HCT116 (cell line): Measurements from ENCODE around the gene UPF1. TPM values are rescaled to one million over a fixed set of nuclear protein-coding genes. Genes with fewer than 3 reads are reported as not detected.

ENCODE experiments used
- ATAC-seq: fragments of 200-7000 bp; cut with Tn5 transposase; 2 replicates; pipeline ENCODE4 v1.9.1; 2020; ENCODE audit warnings: mild to moderate bottlenecking, moderate library complexity
- BruUV-seq: library from RNA; stranded (reverse); fragments of 400-500 nt; replicated peaks from 2 replicates; lab custom pipeline; 2021; lab: Mats Ljungman, UMichigan
- CTCF ChIA-PET: fragments of 300-600 bp; sonication (Branson Sonifier 250); formaldehyde crosslinking; loops from one replicate; lab custom pipeline; 2021; ENCODE audit warnings: antibody characterized with exemption; lab: Charles Lee
- POLR2A ChIA-PET: fragments of 300-600, 350-600 bp; sonication (Branson Sonifier 250); formaldehyde crosslinking; loops from one replicate; lab custom pipeline; 2021; ENCODE audit warnings: antibody characterized with exemption; lab: Charles Lee
- RAD21 ChIA-PET, 2 experiments: fragments of 300-600 bp; sonication (Branson Sonifier 250); formaldehyde crosslinking; loops; one replicate each; lab custom pipeline; 2023; ENCODE audit warnings: low total read pairs in 2 of 2; ENCODE audit not compliant: uncharacterized antibody in 2 of 2, unreplicated experiment in 2 of 2, low non-redundant PET in 1 of 2; lab: Charles Lee
- DNase-seq: peaks from one replicate; pipeline ENCODE4 v3.0.0-alpha.2; 2010; ENCODE audit warnings: low read depth, low spot score
- H2AFZ ChIP-seq: fragments of 200-600 bp; shearing (Covaris generic), sonication (generic); 2 replicates; pipeline ENCODE4 v1.6.1; 2017; ENCODE audit warnings: low read depth, mixed run types, mixed read lengths, antibody characterized with exemption, low read length; ENCODE audit not compliant: poor library complexity, severe bottlenecking
- H3K27ac ChIP-seq: 2 replicates; pipeline ENCODE4 v1.5.1; 2012; ENCODE audit warnings: low read depth, low read length
- H3K27me3 ChIP-seq: fragments of 200-600 bp; sonication (generic); 2 replicates; pipeline ENCODE4 v1.6.1; 2016; ENCODE audit warnings: mixed run types, low read length, mixed read lengths; ENCODE audit not compliant: insufficient read depth
- H3K36me3 ChIP-seq, 2 experiments: fragments of 200-500 bp in 1 of 2; fragments of 200-600 bp in 1 of 2; sonication (Bioruptor generic) in 1 of 2; sonication (generic) in 1 of 2; 2 replicates each; pipeline versions ENCODE4 v1.5.1 to v1.6.1; 2014 to 2016; ENCODE audit warnings: low read length in 2 of 2, inconsistent platforms in 1 of 2, mixed read lengths in 1 of 2, mixed run types in 1 of 2; ENCODE audit not compliant: insufficient read depth in 2 of 2, control insufficient read depth in 1 of 2
- H3K4me1 ChIP-seq, 2 experiments: fragments of 200-600 bp in 1 of 2; sonication (generic) in 1 of 2; 2 replicates each; pipeline versions ENCODE4 v1.5.1 to v1.6.1; 2012 to 2017; ENCODE audit warnings: low read length in 2 of 2, inconsistent platforms in 1 of 2, mild to moderate bottlenecking in 1 of 2, mixed read lengths in 1 of 2, mixed run types in 1 of 2, moderate library complexity in 1 of 2; ENCODE audit not compliant: insufficient read depth in 2 of 2, control insufficient read depth in 1 of 2
- H3K4me2 ChIP-seq: fragments of 200-600 bp; sonication (generic); 2 replicates; pipeline ENCODE4 v1.6.1; 2017; ENCODE audit warnings: mixed run types, low read length, mixed read lengths
- H3K4me3 ChIP-seq, 2 experiments: fragments of 200-600 bp in 1 of 2; sonication (generic) in 1 of 2; replicated peaks in 1 of 2; 2 replicates each; pipeline ENCODE4 v1.5.1; 2011 to 2016; ENCODE audit warnings: low read length in 2 of 2, control low read depth in 1 of 2, low read depth in 1 of 2, mild to moderate bottlenecking in 1 of 2, mixed read lengths in 1 of 2, mixed run types in 1 of 2
- H3K79me2 ChIP-seq: fragments of 200-600 bp; sonication (generic); 2 replicates; pipeline ENCODE4 v1.6.1; 2017; ENCODE audit warnings: mild to moderate bottlenecking, mixed run types, low read length, moderate library complexity, mixed read lengths; ENCODE audit not compliant: insufficient read depth
- H3K9ac ChIP-seq: fragments of 200-600 bp; sonication (generic); 2 replicates; pipeline ENCODE4 v1.6.1; 2016; ENCODE audit warnings: low read length, mixed read lengths
- H3K9me2 ChIP-seq: fragments of 200-600 bp; sonication (generic), shearing (Covaris generic); 2 replicates; pipeline ENCODE4 v1.6.1; 2017; ENCODE audit warnings: mixed run types, mild to moderate bottlenecking, moderate library complexity; ENCODE audit not compliant: insufficient read depth
- H3K9me3 ChIP-seq, 2 experiments: fragments of 200-500 bp in 1 of 2; fragments of 200-600 bp in 1 of 2; sonication (Bioruptor generic) in 1 of 2; sonication (generic) in 1 of 2; 2 replicates each; pipeline ENCODE4 v1.6.1; 2014 to 2017; ENCODE audit warnings: low read length in 2 of 2, mixed read lengths in 2 of 2, inconsistent platforms in 1 of 2, low read depth in 1 of 2, mild to moderate bottlenecking in 1 of 2, mixed run types in 1 of 2, moderate library complexity in 1 of 2; ENCODE audit not compliant: control insufficient read depth in 1 of 2, insufficient read depth in 1 of 2
- H4K20me1 ChIP-seq: fragments of 200-600 bp; sonication (generic), shearing (Covaris generic); 2 replicates; pipeline ENCODE4 v1.6.1; 2017; ENCODE audit warnings: mixed run types, mild to moderate bottlenecking, moderate library complexity; ENCODE audit not compliant: insufficient read depth
- CBX3 ChIP-seq: IDR thresholded peaks from 2 replicates; pipeline ENCODE4 v1.6.1; 2012; ENCODE audit warnings: low read depth
- CTCF ChIP-seq, 3 experiments: fragments of 200-600 bp in 1 of 3; sonication (generic) in 1 of 3; IDR thresholded peaks in 2 of 3; conservative IDR thresholded peaks in 1 of 3; 2 replicates each; pipeline ENCODE4 v1.5.1; 2012 to 2017; ENCODE audit warnings: low read depth in 2 of 3, low read length in 2 of 3, antibody characterized with exemption in 1 of 3, borderline replicate concordance in 1 of 3, control low read depth in 1 of 3, mild to moderate bottlenecking in 1 of 3, mixed read lengths in 1 of 3, mixed run types in 1 of 3, moderate library complexity in 1 of 3; ENCODE audit not compliant: insufficient read depth in 1 of 3
- EGR1 ChIP-seq: IDR thresholded peaks from 2 replicates; pipeline ENCODE4 v1.6.1; 2012; ENCODE audit warnings: low read depth
- EZH2 ChIP-seq: fragments of 200-600 bp; sonication (generic); IDR thresholded peaks from 2 replicates; pipeline ENCODE4 v1.6.1; 2017; ENCODE audit warnings: antibody characterized with exemption, mixed run types
- EZH2phosphoT487 ChIP-seq: fragments of 200-600 bp; IDR thresholded peaks from 2 replicates; pipeline ENCODE4 v1.6.1; 2018; ENCODE audit warnings: antibody characterized with exemption, borderline replicate concordance
- FOSL1 ChIP-seq: IDR thresholded peaks from 2 replicates; pipeline ENCODE4 v1.6.1; 2012; ENCODE audit warnings: low read depth
- JUND ChIP-seq: IDR thresholded peaks from 2 replicates; pipeline ENCODE4 v1.6.1; 2012
- POLR2AphosphoS5 ChIP-seq: IDR thresholded peaks from 2 replicates; pipeline ENCODE4 v1.6.1; 2011; ENCODE audit warnings: mild to moderate bottlenecking, low read depth, low read length, moderate library complexity
- RAD21 ChIP-seq: IDR thresholded peaks from 2 replicates; pipeline ENCODE4 v1.6.1; 2012; ENCODE audit warnings: low read depth, mild to moderate bottlenecking
- SP1 ChIP-seq: IDR thresholded peaks from 2 replicates; pipeline ENCODE4 v1.6.1; 2012; ENCODE audit warnings: low read depth
- SRF ChIP-seq: IDR thresholded peaks from 2 replicates; pipeline ENCODE4 v1.6.1; 2012; ENCODE audit warnings: low read depth
- ZFX ChIP-seq: fragments of 450-650 bp; IDR thresholded peaks from 2 replicates; pipeline ENCODE4 v1.6.1; 2017
- intact Hi-C: fragments of 100-400 bp; cut with micrococcal nuclease; formaldehyde crosslinking; loops from 2 replicates; pipeline ENCODE4 v1.10.0; 2022
- total RNA-seq: library from RNA; stranded (reverse); gene quantifications from one replicate; pipeline ENCODE4 v1.2.1, GENCODE V29; 2021; ENCODE audit not compliant: unreplicated experiment
- TF ChIP-seq, protein P1 (sequence below): IDR thresholded peaks from 2 replicates; pipeline ENCODE4 v1.6.1; 2012

The UPF1 gene
- total RNA-seq, 1 experiment from 2014 or later, result 78.5 TPM

DNA sequence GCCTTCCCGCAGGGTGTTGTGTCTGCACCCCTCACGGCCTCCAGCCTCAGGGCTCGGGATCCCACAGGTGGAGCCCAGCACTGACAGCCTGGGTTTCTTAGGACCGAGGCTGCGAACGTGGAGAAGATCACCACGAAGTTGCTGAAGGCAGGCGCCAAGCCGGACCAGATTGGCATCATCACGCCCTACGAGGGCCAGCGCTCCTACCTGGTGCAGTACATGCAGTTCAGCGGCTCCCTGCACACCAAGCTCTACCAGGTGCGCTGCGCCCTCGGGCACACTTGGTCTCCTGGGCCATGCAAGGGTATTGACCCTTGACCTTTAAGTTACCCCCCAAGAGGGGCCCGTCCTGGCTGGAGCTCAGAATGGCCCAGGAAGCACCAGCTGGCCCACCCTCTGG lies 29.0 kb downstream of the UPF1 start:
- ChIA-PET CTCF (no interaction called here), RAD21 (no interaction called here), POLR2A (interaction anchor here (0.6 kb wide), 1 partner anchor 187 kb away, joined by 3 read pairs; no protein-coding TSS in a partner anchor)
- Histone ChIP-seq H3K27me3 (no peaks in the 10 kb centered on the region), H3K27ac (no peak overlapping the region), H3K79me2 (peaks cover 38% of the 10 kb centered on the region; the same call in 1 of the 2 replicates), H3K9me3 (no peaks in the 10 kb centered on the region), H2AFZ (no peak overlapping the region), H3K9ac (no peak overlapping the region), H3K4me3 (no peak overlapping the region), H3K36me3 (peaks cover 65 to 82% of the 10 kb centered on the region in 2 experiments), H3K4me1 (no peaks in the 10 kb centered on the region; a peak in 1 of 4 replicates), H3K4me2 (no peak overlapping the region), H4K20me1 (no peaks in the 10 kb centered on the region), H3K9me2 (no peaks in the 10 kb centered on the region)
- intact Hi-C loops, result no loop called here
- ATAC-seq (no peak), DNase-seq (no peak)
- BruUV-seq, result no TSS peak
- TF ChIP-seq CTCF (IDR thresholded peaks at IDR 0.05 in 2 of 3, conservative IDR thresholded peaks at IDR 0.05 in 1 of 3; ENCODE audit: borderline replicate concordance in 1 of 3, insufficient read depth in 1 of 3, low read depth in 2 of 3, low read length in 2 of 3) (no peak), SRF (no peak), ZFX (no peak), SP1 (no peak), EZH2 (no peak), POLR2AphosphoS5 (no peak), JUND (no peak), RAD21 (no peak), FOSL1 (no peak), CBX3 (no peak), EGR1 (no peak), EZH2phosphoT487 (no peak)
- TF ChIP-seq, protein P1, sequence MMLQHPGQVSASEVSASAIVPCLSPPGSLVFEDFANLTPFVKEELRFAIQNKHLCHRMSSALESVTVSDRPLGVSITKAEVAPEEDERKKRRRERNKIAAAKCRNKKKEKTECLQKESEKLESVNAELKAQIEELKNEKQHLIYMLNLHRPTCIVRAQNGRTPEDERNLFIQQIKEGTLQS, result no peak
